ENCODE data around the gene DHFR2. TPM values are rescaled to one million over a fixed set of nuclear protein-coding genes. Genes with fewer than 3 reads are reported as not detected.

The DHFR2 gene
- total and polyA plus RNA-seq, 9 of the 15 experiments (the other 6 are each of a cell fraction or from before 2014, with no cell fraction given) = 0.64 to 1.7 (median 1.4) TPM

GRCh38 chr3:94069194-94069813, 6.6 kb upstream of the DHFR2 start (continued):
- TF ChIP-seq ARID3A (IDR thresholded peaks at IDR 0.05; ENCODE audit: borderline replicate concordance, low read depth, low read length) (0 out of 2 replicates have a peak, but pooled peaks have one; percentile 57), RFX1 (IDR thresholded peaks at IDR 0.05) (no peak), MNT (conservative IDR thresholded peaks at IDR 0.05) (no peak), SNIP1 (IDR thresholded peaks at IDR 0.05; ENCODE audit: low read depth) (no peak), GTF2F1 (IDR thresholded peaks at IDR 0.05; ENCODE audit: low read depth, low read length) (no peak)
- TF ChIP-seq, protein P1, sequence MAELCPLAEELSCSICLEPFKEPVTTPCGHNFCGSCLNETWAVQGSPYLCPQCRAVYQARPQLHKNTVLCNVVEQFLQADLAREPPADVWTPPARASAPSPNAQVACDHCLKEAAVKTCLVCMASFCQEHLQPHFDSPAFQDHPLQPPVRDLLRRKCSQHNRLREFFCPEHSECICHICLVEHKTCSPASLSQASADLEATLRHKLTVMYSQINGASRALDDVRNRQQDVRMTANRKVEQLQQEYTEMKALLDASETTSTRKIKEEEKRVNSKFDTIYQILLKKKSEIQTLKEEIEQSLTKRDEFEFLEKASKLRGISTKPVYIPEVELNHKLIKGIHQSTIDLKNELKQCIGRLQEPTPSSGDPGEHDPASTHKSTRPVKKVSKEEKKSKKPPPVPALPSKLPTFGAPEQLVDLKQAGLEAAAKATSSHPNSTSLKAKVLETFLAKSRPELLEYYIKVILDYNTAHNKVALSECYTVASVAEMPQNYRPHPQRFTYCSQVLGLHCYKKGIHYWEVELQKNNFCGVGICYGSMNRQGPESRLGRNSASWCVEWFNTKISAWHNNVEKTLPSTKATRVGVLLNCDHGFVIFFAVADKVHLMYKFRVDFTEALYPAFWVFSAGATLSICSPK (IDR thresholded peaks at IDR 0.05; ENCODE audit: borderline replicate concordance) = no peak

All from K562 (cell line).